Skeletal muscle cell (primary cell): ENCODE results near the gene MYMX.

ENCODE experiments used
- DNase-seq: peaks from one replicate; pipeline ENCODE4 v3.0.0-alpha.2; 2010; ENCODE audit warnings: low read depth
- H3K4me3 ChIP-seq: 2 replicates; pipeline ENCODE4 v1.5.1; 2011; ENCODE audit warnings: low read depth, mild to moderate bottlenecking, control low read depth, low read length, moderate library complexity

The MYMX gene

DNA sequence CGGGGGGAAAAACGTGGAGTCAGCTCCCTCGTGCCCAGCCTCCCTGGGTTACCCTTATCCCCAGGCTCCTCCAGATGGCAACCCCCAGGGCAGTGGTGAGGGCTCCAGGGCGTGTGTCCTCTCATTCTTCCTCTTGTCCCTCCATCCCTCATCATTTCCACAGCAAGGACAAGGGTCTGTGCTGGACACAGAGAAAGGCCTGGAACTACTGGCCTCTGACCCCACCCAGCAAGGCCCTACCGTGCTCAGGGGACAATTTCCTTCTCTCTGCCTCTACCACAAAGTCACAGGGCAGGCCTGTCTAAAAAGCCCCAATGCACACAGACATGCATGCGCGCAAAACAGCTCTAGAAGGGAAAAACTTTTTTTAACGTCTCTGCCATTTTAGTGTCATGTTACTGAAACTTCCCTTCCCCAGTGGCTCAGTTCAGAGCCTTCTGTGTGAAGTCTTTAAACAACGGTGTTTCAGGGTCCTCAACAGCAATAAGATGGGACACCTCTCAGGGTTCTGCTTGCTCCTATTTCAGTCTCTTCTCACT is 41.7 kb downstream of the MYMX start:
- no peak for DNase-seq
- no peak overlapping the region for H3K4me3 ChIP-seq

DNA sequence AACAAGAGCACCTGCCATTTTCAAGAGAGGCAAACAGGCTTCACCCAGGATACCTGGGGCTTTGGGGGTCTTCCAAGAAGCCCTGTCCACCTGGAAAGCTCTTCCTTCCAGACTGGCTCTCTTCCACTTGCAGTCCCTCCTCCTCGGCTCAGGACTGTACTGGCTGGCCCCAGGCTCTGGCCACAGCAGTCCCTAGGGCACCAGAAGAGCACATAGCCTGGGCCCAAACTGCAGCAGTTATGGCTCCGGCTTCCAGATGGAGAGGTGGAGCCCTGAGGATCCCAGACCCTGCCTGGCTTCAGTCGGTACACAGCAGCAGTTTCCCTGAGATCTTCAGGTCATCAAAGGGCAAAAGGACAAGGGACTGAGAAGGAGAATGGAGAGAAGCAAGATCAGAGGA is 42.2 kb downstream of the MYMX start:
- H3K4me3 ChIP-seq: no peak overlapping the region
- DNase-seq: no peak

DNA sequence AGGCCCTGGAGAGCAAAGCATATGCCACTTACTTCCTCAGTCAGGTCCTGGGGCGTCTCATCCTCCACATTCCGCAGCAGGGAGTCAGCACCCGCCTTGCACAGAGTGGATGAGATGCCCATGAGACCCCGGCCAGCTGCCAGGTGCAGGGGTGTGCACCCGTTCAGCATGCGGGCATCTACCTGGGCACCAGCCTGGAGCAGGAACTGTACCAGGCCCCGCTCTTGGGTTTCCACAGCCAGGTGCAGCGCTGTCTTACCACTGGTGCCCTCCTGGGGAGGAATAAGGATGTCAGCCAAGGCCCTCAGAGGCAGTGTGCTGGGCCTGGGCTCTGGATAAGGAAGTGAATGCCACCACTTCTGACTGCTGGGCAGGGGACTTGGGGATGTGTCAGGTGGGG is 43.3 kb downstream of the MYMX start:
- no peak for DNase-seq
- H3K4me3 ChIP-seq: no peak overlapping the region

DNA sequence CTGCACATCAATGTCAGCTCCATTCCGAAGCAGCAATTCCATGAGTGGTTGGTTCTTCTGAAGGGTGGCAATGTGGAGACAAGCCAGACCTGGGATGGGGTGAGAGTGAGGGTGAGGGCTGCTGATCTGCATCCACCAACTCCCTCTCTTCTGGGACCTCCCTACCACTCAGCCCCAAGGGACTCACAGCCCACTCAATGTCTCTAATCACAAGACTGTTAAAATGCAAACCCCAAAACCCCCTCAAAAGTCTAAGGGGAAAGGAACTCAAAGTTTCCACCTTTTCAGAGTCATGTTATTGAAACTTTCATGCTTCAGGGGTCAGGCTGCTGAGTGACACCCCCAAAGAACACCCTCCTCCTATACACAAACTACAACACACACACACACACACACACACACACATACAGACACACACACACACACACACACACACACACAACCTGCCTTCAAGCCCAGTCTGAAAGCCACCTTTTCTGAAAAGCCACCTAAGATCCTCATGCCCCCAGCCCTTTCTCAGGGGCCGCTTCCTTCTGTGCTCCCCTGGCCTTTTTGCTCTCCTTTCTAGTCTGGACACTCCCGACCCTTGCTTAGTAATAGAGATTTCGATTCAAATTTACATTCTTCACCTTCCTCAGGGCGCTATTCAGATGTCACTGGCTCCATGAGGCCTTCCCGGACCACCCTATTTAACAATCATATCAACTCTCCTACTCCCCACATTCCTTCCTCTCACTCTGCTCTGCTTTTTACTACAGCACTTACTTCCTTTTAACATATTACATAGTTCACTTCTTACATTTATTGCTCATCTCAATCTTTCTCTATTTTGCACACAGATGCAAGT is 43.9 kb downstream of the MYMX start:
- no peak for DNase-seq
- no peak overlapping the region for H3K4me3 ChIP-seq

DNA sequence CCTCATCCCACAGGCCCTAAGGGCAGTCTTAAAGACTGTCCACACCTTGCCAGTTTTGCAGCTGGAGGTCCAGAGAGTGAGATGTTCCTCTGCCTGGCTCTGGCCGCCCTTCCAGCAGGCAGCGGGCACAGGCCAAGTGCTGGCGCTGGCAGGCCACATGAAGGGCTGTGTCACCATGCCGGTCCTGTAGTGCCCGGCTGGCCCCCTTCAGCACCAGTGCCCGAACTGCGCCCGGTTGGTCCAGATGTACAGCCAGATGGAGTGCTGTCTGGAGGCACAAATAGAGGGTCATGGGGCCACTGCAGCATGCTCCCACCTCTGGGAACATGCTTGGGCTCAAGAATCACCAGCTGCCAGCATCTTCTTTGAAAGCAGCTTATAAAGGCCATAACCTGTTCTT is 44.9 kb downstream of the MYMX start:
- no peak overlapping the region for H3K4me3 ChIP-seq
- DNase-seq: no peak

DNA sequence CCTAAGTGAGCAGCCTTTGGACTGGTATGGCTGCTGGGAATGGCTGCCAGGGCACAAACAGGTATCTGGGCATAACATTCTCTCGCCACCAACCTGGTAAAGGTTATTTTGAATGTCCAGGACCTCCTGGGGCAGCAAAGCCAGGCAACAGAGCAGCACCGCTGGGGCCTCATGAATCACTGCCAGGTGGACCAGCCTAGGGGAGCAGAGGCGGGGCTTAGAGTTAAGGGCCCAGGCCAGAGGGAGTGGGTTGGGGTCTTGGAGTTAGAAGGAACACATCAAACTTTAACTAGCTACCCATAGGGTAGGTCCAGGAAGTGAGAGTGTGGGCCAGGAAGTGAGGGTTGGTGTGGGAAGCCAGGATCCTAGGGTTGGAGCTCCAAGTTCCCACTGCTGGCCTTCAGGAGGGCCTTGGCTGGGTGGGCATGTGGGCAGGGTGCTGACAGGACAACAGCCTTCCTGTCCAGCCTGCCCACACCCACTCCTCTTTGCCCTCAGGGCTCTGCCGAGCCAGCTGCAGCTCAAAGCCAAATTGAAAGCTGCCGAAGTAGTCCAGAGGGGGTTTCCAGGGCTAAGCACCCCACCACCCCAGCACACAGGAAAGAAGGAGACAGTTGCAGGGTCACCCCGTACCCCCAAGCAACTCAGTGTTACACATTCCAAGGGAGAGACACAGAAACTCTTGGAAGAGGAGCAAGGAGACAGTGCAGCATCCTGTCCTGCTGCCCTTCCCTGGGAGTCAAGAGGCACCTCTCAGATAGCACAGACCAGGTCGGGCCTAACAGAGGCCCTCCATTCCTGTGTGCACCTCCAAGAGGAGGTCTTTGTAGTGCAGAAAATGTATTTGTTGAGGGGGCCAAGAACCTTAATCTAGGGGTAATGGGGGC is 46.0 kb downstream of the MYMX start:
- DNase-seq: no peak
- peak overlapping the region; percentile 84 for H3K4me3 ChIP-seq

DNA sequence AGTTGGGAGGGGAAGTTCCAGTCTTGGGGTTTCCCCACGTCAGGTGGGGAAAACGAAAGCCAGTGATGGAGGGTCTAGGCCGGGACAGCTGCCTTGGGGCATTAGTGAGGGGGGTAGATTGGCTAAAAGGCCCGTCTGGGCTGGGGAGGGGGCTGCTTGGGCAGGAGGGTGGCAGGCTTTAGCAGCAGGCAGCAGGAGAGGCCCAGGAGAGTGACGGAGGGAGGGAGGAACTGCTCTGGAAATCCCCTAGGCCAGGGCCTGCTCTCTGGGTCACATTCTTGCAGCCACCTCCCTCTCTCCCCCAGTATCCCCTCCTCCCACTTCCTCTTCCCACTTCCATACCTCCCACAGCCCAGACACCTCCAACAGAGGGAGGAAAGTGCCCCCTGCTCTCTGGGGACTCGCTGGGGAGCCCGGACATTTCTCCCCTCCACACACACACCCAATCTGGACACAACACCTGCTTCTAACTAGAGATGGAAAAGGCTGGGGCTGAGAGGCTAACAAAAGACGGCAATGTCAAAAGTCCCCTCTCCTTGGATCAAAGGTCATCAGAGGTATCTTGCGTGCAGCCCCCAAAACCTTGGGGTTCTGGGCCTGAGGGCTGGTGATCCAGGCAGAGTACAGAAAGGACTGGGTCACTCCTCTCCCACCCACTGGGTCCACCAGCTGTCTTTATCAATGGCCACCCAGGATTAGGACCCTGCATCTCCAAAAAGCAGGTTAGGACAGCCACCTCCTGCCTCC is 46.8 kb downstream of the MYMX start:
- H3K4me3 ChIP-seq: peak overlapping the region; percentile 84
- DNase-seq: no peak

DNA sequence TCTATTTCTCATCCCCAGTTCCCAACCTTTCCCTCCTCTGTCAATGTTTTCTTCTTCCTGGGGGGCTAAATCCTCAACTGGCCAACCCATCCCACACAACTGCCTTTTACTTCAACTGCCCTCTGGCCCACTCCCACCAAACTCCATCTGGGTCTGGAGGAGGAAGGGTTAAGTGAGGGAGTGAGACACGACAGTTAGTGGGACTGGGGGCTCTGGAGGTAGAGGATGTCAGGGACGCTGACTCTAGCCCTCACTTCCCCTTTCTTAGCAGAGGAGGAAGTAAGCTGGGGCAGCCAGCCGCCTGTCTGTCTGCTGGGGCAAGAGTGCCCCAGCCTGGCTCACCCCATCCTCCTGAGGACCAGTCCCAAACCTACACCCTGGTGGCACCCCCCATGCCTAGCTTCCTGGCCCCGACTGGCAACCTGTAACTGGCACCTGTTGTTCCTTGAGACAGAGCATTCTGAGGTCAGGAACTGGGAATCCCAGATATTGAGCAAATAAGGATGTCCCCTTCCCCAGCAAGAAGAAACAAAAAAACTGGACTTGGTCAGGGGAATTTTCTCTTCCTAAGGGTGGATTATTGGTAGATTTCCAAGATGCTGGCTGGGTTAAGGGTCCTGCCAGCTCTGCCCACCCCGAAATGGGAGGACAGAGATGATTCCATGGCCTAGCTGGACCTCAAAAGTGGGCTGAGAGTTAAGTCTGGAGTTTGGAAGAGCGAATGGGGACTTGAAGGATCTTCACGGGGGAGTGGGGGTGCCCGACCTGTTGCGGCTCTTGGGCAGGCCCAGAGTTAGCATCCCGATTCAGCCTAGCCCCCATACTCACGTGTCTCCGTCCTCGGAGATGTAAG is 47.7 kb downstream of the MYMX start:
- DNase-seq: no peak
- H3K4me3 ChIP-seq: peak overlapping the region; percentile 84

DNA sequence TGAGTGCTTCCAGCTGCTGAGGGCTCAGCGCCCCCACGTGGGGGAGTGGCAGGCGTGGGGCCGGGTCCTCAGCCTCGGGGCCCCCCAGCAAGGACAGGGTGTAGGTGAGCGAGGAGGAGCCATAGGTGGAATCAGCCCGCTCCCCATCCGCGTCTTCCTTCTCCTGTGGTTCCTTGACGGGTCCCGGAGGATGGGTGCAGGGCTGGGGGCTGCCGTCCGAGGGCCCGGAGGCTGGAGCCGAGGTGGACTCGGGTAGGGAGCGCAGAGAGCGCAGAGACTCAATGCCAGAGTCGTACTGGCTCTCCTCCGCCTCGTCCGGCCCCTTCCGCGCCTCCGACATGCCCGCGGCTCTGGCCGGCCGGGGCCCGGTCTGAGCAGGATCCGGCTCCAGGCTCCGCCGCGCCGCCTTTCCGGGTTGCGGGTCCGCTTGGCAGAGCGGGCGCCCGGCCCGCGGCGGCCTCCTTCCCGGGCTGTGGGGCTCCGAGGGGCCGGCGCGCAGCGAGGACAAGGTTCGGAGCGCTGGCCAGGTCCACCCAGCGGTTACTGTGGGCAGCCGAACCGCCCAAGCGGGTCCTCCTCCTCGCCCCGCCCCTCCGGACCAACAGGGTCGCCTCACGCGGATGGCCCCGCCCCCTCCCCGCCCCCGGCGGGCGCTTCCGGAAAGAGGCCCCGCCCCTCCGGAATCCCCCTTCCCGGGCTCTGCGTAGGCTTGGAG is 48.4 kb downstream of the MYMX start, which contains the start of gene NFKBIE:
TSS of gene NFKBIE (minus strand) at position 545 of the 715 bp plus-strand sequence. CDS start at position 340, 205 bp downstream.
- H3K4me3 ChIP-seq: peak within 1 kb of the TSS; percentile 84
- peak; percentile 66 for DNase-seq

DNA sequence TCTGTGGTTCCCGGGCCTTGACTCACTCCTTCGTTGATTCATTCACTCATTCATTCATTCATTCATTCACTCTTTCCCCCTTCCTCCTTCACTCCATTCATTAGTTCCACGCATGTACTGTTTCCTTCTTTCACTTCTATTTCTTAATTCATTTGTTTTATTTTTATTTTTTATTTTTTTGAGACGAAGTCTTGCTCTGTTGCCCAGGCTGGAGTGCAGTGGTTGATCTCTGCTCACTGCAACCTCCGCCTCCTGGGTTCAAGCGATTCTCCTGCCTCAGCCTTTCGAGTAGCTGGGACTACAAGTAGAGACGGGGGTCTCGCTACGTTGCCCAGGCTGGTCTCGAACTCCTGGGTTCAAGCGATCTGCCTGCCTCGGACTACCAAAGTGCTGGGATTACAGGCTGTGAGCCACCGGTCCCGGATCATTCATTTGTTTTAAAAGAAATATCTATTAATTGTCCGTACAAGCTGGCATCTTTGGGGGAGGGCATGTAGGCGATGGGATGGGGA is 49.1 kb downstream of the MYMX start:
- no peak for DNase-seq
- H3K4me3 ChIP-seq: peak overlapping the region; percentile 84

DNA sequence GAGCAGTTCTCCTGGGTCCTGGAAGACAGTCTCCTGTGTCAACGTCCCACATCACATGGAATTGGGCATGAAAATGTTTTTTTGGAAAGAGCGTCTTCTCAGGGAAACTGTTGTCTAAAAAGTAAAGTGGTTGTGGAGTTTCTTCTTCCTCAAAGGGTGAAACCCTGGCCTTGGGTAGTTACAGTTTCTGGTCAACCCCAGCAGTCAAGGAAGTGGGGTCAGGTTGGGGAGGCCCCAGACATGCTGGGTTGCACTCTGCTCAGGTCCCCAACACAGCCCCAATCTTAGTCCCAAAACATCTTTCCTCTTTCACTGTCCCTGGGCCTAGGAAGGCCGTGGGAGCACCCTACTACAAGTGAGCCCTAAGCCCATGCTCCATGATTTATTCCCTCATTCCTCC is 49.6 kb downstream of the MYMX start:
- no peak overlapping the region for H3K4me3 ChIP-seq
- DNase-seq: no peak

DNA sequence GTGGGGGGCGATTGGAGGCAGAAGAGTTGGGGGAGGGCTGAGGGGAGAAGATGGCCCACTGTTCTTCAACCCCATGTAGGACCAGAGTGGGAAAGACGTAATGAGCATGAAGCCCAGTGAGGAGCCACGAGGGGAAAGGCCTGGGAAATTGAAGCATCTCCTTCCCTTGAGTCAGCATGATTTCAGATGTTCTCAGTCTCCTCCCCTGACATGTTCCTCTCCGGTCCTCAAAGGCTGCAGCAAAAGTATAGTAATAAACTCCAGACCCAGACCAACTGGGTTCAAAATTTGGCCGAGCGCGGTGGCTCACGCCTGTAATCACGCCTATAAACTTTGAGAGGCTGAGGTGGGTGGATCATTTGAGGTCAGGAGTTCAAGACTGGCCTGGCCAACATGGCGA is 50.5 kb downstream of the MYMX start:
- DNase-seq: no peak
- H3K4me3 ChIP-seq: no peak overlapping the region
